ENCODE results near the gene SFMBT2. TPM values are rescaled to one million over a fixed set of nuclear protein-coding genes. Genes with fewer than 3 reads are reported as not detected.

The SFMBT2 gene
- total and polyA plus RNA-seq, 2 of the 4 experiments (the other 2 are of a cell fraction) = 0.70 to 1.3 TPM

DNA sequence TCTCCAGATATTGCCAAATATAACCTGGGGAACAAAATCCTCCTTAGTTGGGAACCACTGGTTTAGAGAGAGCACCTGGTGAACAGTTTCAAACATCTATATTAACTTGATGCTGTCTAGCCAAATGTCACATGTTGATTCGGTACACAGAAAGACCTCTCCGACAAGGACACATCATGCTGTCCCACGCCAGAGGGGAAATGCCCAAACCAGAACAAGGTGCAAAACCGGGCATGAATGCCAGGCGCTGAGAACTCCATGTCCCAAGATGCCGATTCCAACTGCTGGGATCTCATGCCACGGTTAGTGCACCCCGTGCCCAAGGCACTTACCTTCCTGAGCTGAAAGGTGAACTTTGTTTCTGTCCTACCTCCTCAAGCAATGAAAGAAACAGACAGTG is 100.8 kb downstream of the SFMBT2 start:
- Histone ChIP-seq H3K27me3 (ENCODE audit: control insufficient read depth, insufficient read depth, low read length) (no peaks in the 10 kb centered on the region), H3K4ac (ENCODE audit: low read depth, low read length) (no peak overlapping the region), H2BK20ac (ENCODE audit: low read depth, low read length) (no peak overlapping the region), H3K79me1 (ENCODE audit: low read depth in 1 of 2, low read length in 2 of 2) (no peaks in the 10 kb centered on the region), H4K20me1 (ENCODE audit: insufficient read depth, low read length) (no peaks in the 10 kb centered on the region), H3K4me3 (ENCODE audit: insufficient read depth, low read depth, low read length) (no peak overlapping the region), H3K4me2 (ENCODE audit: low read depth, low read length) (no peak overlapping the region), H2BK15ac (ENCODE audit: low read depth, low read length) (no peak overlapping the region), H3K27ac (ENCODE audit: insufficient read depth, low read length) (no peak overlapping the region), H3K9ac (ENCODE audit: low read depth, low read length) (no peak overlapping the region), H3K23ac (ENCODE audit: low read depth, low read length) (no peak overlapping the region), H2BK120ac (ENCODE audit: low read depth, low read length) (no peak overlapping the region), H4K8ac (ENCODE audit: low read depth in 2 of 2, low read length in 2 of 2) (no peak overlapping the region), H2BK5ac (ENCODE audit: low read depth, low read length, poor library complexity, severe bottlenecking) (no peak overlapping the region), H4K91ac (ENCODE audit: insufficient read depth, low read depth, low read length) (no peak overlapping the region), H3K9me1 (ENCODE audit: insufficient read depth, low read length) (no peaks in the 10 kb centered on the region), H3K56ac (ENCODE audit: extremely low read depth, insufficient read depth, low read length) (no peak overlapping the region), H2AK5ac (ENCODE audit: low read depth, low read length) (no peak overlapping the region), H3K14ac (replicated peaks; ENCODE audit: low read depth, low read length) (no peak overlapping the region), H2AK9ac (replicated peaks; ENCODE audit: low read depth, low read length, poor library complexity) (no peak overlapping the region), H3K4me1 (ENCODE audit: control insufficient read depth, insufficient read depth, low read length) (no peaks in the 10 kb centered on the region), H4K5ac (ENCODE audit: low read depth, low read length) (no peak overlapping the region), H3K9me3 (ENCODE audit: control insufficient read depth, insufficient read depth, low read length) (peaks cover 3% of the 10 kb centered on the region; the same call in 1 of the 2 replicates), H3K18ac (ENCODE audit: low read depth, low read length) (no peak overlapping the region), H2AFZ (replicated peaks; ENCODE audit: low read length, poor library complexity) (no peak overlapping the region), H3K36me3 (ENCODE audit: control insufficient read depth, insufficient read depth, low read length) (no peaks in the 10 kb centered on the region)
- dilution Hi-C loops (cut with HindIII; ENCODE audit: low sequenced_read_pairs, unreplicated experiment) = no loop called here
- BruUV-seq (replicated peaks) = no TSS peak
- in situ Hi-C loops (cut with MboI; ENCODE audit: low sequenced_read_pairs) = no loop called here
- intact Hi-C loops (cut with micrococcal nuclease) = no loop called here
- whole genome bisulfite sequencing, 2 experiments (ENCODE audit: extremely low coverage in 2 of 2, insufficient read length in 1 of 2) = 95% methylated on average over 7 of the region's 8 CpGs; no CpG with 5 or more reads in 1 of the 2 experiments
- TF ChIP-seq BHLHE40 (IDR thresholded peaks at IDR 0.05; ENCODE audit: low read depth, low read length) (no peak), RCOR1 (IDR thresholded peaks at IDR 0.05; ENCODE audit: insufficient replicate concordance, low read length) (no peak), MXI1 (IDR thresholded peaks at IDR 0.05; ENCODE audit: borderline replicate concordance, low read depth, low read length) (no peak), MAZ (IDR thresholded peaks at IDR 0.05; ENCODE audit: borderline replicate concordance, low read depth, low read length) (no peak), SMC3 (IDR thresholded peaks at IDR 0.05; ENCODE audit: low read depth, low read length) (no peak)
- TF ChIP-seq, protein P1, sequence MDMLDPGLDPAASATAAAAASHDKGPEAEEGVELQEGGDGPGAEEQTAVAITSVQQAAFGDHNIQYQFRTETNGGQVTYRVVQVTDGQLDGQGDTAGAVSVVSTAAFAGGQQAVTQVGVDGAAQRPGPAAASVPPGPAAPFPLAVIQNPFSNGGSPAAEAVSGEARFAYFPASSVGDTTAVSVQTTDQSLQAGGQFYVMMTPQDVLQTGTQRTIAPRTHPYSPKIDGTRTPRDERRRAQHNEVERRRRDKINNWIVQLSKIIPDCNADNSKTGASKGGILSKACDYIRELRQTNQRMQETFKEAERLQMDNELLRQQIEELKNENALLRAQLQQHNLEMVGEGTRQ (IDR thresholded peaks at IDR 0.05; ENCODE audit: low read depth, low read length) = no peak
- TF ChIP-seq, protein P2, sequence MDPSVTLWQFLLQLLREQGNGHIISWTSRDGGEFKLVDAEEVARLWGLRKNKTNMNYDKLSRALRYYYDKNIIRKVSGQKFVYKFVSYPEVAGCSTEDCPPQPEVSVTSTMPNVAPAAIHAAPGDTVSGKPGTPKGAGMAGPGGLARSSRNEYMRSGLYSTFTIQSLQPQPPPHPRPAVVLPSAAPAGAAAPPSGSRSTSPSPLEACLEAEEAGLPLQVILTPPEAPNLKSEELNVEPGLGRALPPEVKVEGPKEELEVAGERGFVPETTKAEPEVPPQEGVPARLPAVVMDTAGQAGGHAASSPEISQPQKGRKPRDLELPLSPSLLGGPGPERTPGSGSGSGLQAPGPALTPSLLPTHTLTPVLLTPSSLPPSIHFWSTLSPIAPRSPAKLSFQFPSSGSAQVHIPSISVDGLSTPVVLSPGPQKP (IDR thresholded peaks at IDR 0.05; ENCODE audit: borderline replicate concordance, low read depth, low read length) = no peak
- ATAC-seq (ENCODE audit: low read depth) = no peak
- ChIA-PET CTCF (no interaction called here), POLR2A (ENCODE audit: unreplicated experiment) (no interaction called here)
- DNase-seq = no peak

All from IMR-90 (cell line).